PFSK-1 (cell line): ENCODE measurements around the gene RTN4RL1.

Experiments
- POLR2AphosphoS5 ChIP-seq: IDR thresholded peaks from 2 replicates; pipeline ENCODE4 v1.6.1; 2012; ENCODE audit warnings: low read depth, mild to moderate bottlenecking, control low read depth, low read length, moderate library complexity
- SIN3A ChIP-seq: IDR thresholded peaks from 2 replicates; pipeline ENCODE4 v1.6.1; 2012; ENCODE audit warnings: mild to moderate bottlenecking, low read length, moderate library complexity, borderline replicate concordance; ENCODE audit not compliant: insufficient read depth

- TF ChIP-seq POLR2AphosphoS5 (no peak), SIN3A (no peak)
Observed at GRCh38 chr17:2051061-2051932, 26.2 kb upstream of the RTN4RL1 start.
